HG03521 (cell line): ENCODE results near the gene SUMO4.

Experiments
- ATAC-seq: cut with Tn5 transposase; IDR thresholded peaks from one replicate; pipeline ENCODE4 v1.9.1; 2021; ENCODE audit warnings: mild to moderate bottlenecking, moderate library complexity; ENCODE audit not compliant: unreplicated experiment

Gene SUMO4

GRCh38 chr6:149389509-149390297 lies 10.4 kb upstream of the SUMO4 start:
- ATAC-seq = no peak

- no peak for ATAC-seq
These were observed 8.0 kb upstream of the SUMO4 start for GRCh38 chr6:149392093-149392492.

DNA sequence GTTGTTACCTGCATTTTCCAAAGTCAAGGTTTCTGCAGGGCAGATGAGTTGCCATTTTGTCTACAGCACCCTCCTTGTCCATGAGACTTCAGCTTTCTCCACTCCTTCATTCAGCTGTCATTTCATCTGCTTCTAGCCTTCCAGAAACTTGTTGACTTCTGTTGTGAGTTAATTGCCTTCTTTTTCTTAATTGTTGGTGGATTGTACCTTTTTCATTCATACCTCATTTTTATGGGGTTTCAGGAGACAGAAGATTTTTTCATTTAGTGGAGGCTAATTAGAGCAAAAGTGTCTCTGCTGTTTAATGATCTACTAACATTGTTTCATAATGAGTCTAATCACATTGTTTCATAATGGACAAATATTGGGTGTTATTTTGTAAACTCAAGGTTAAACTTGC lies 7.5 kb upstream of the SUMO4 start:
- no peak for ATAC-seq

- no peak for ATAC-seq
These were observed 6.9 kb upstream of the SUMO4 start for GRCh38 chr6:149393002-149393679.

DNA sequence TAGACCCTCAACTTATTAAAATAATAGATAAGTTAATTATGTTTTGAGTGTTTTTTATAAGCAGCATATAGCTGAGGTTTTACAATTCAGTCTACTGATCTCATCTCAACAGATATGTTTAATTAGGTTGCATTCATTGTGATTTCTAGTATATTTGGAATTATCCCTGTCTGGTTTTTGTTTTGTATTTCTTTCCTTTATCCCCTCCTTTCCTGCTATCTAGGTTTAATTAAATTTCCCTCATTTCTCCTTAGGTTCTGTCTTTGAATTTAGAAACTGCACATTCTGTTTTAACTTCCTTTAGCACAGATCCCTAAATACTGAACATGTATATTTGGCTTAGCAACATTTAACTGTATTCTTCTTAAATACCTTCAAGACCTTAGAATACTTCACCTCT lies 4.9 kb upstream of the SUMO4 start:
- ATAC-seq = no peak

DNA sequence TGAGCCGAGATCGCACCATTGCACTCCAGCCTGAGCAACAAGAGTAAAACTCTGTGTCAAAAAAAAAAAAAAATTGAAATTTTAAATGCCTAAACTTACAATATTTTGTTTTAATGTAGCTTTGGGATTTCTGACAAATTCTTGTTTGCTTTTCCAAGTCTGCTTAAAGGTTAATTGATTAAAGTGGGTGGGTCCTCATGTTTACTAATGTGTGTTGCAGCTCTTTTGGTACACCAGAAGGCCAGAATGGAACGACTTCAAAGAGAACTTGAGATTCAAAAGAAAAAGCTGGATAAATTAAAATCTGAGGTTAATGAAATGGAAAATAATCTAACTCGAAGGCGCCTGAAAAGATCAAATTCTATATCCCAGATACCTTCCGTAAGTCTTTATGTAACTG lies 2.7 kb upstream of the SUMO4 start:
- no peak for ATAC-seq

- no peak for ATAC-seq
These were observed 3.5 kb downstream of the SUMO4 start for GRCh38 chr6:149403534-149403933.

- no peak for ATAC-seq
These were observed 6.0 kb downstream of the SUMO4 start for GRCh38 chr6:149405823-149406765.

GRCh38 chr6:149409617-149410016 lies 9.6 kb downstream of the SUMO4 start:
- no peak for ATAC-seq

GRCh38 chr6:149410557-149410956 lies 10.5 kb downstream of the SUMO4 start:
- ATAC-seq = no peak

DNA sequence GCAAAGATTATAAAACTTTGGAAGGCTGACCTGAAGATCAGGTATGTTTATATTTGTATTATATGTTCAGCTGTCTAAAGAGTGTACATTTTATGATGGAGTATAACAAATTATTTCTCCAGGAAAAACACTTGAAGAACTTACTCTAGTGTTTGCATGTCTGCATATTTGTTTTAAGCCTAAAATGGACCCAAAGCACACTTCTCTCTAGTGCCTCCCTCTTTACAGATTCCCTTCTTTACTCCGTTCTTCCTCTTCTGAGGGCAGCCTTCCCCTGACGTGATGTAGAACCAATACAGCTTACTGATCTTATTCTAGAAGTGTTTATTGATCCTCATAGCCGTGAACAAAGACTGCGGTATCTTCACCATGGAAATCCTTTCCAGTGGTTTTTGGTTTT lies 13.9 kb downstream of the SUMO4 start:
- no peak for ATAC-seq

- no peak for ATAC-seq
These were observed 14.8 kb downstream of the SUMO4 start for GRCh38 chr6:149414821-149415220.

DNA sequence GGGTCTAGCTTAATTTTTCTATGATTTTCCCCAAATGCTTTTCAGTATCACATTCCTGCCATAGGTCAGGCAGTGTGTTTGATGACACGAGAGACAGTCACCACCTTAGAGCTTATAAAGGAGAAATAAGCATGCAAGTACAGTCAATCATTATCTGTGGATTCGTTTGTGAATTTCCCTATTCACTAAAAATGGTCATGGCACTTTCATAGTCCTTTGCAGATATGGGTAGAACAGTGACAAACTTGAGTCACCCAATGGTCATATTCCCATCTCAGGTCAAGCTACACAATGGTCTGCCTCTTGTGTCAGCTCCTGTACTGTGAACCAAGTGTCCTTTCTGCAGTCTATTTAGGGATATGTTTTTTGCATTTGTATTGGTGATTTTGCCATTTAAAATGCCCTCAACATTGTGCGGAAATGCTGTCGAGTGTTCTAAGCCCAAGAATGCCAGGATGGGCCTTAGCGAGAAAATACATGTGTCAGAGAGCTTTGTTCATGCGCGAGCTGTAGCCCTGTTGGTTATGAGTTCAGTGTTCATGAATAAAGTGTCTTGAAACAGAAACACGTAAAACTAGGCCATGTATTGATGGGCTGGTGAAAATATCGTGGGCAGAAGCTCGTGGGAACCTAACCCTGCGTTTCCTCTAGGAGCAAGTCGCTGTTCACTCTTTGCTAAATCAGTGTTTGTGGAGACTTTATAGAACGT lies 19.8 kb downstream of the SUMO4 start:
- no peak for ATAC-seq

DNA sequence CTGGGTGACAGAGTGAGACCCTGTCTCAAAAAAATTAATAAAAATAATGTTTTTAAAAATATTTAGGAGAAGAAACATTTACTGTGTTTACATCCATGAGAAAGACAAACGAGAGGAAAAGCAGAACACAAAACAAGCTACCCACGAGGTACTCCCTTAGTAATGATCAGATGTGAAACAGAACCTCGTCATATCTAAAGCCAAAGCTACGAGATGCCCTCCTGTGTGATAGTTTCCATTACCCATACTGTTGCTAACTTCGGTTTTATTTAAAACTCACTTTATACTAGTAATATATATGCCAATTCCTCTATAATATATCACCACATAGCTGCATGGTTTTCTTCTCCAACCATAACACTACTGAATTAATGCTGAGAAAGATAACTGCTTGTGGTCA lies 21.1 kb downstream of the SUMO4 start:
- ATAC-seq = no peak

DNA sequence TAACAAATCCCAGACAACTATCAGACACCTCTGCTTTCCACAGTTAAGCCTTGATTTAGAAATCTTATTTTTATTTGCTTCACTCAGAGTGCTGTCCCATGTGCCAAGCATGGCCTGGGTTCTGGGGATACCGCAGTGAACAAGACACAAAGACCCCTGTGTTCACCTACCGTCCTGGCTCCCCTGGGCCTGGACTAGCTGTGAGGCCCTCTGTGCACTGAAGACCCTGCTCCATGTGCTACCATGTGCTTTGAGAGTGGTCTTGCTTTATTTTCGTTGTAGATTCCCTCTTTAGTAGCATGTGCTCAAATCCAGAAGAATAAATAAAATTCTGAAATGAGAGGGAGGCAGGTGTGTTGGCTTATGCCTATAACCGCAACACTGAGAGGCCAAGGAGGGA lies 22.5 kb downstream of the SUMO4 start:
- no peak for ATAC-seq

- ATAC-seq = no peak
These were observed 23.9 kb downstream of the SUMO4 start for GRCh38 chr6:149423964-149424440.

DNA sequence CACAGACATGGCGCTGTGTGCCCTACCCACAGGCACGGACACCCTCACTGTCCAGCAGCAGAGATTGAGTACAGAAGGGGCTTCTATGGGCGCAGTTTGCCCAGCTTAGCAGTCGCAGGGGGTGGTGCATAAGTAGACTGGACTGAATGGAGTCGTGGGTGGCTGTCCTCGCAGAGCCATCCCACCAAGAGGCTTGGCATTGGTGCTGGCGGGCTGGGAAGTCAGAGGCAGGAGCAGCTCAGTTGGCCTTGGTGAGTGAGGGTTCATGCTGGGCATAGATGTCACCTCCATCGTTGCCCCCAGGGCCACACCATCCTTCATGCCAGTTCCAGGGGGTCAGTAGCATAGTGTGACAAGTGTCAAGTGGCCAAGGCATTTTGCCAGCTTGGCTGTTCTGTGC lies 25.2 kb downstream of the SUMO4 start:
- no peak for ATAC-seq

GRCh38 chr6:149425754-149426153 lies 25.7 kb downstream of the SUMO4 start:
- no peak for ATAC-seq

- ATAC-seq = no peak
These were observed 28.5 kb downstream of the SUMO4 start for GRCh38 chr6:149428606-149429005.

DNA sequence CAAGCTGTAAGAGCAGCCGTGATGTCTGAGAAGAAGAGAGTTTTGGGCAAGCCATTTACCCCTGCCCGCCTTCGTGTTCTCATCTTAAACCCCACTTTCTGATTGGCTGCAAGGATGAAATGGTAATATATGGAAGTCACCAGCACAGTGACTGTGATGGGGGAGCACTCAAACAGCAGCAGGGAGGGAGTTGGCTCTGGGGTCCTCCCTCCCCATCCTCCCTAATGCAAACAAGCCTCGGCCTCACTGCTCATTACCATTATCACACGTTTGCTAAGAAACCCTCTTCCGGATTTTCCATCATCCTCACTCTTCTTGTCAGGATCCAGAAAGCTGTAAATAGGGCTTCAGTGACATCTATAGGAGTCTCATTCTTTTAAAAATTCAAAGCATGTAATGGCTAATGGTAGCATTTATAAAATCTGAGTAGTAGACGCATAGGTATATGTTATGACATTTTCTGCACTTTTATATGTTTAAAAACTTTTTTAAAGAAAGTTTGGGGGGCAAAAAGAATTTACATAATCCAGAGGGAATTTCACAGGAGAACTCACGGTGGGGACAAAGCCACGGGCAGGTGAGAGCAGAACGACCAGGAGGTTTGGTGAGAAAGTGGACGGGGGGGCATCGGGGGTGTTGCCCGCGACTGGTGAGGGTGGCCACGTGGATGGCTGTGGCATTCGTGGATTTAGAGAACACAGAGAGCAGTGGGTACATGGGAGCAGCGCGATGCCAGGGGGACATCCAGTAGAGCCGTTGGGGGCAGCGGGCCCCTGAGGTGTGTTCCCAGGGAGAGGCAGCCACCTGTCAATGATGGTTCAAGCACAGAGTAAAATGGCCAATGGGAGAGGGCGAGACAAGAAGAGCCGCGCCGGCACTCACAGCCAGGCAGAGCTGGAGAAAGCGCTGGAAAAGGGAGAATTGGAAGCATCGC lies 29.6 kb downstream of the SUMO4 start:
- ATAC-seq = no peak
